Measurements from ENCODE around the gene HSD17B7. TPM values are rescaled to one million over a fixed set of nuclear protein-coding genes. Genes with fewer than 3 reads are reported as not detected.

The HSD17B7 gene
- total RNA-seq, 2 donors from 2014 or later: 22.0 to 26.4 TPM

DNA sequence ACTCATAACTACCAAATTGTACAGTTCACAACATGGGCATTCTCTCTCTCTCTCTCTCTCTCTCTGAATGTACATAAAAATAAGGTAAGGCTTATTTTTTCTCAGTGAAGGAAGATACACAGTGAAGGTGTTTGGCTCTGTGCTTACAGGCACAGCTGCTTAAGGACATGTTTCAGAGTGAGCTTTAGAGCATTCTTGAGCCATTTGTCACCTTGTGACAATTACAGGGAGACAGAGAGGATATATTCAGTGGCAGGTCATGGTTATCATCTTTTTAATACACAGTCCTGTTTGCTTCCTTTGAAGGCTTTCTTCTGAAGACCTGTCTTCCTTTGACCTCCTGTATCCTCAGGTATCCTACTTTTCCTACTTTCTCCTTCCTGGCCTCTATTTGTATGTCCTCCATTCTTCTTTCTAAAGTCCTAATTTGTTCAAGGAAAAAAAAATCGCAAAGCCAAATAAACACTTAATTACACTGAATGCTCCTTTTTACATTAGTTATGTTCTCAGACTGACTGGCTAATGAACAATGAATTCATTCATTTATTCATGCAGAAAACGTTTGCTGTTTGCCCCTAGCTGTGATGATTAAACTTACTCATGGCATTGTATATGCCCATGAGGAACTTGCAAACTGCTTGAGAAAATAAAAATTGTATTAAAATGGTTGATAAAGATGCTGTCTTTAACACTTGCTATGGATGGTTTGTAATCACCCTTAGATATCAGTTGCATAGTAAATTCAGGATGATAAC is 33.4 kb downstream of the HSD17B7 start:
- peaks cover 20% of the 10 kb centered on the region for H3K4me1 Mint-ChIP-seq (ENCODE audit: low read depth)
- H3K36me3 Mint-ChIP-seq (ENCODE audit: insufficient read depth in 2 of 2): no peaks in the 10 kb centered on the region
- H3K27me3 Mint-ChIP-seq (ENCODE audit: low read depth): peaks cover 62% of the 10 kb centered on the region
- no peak for ATAC-seq (replicated peaks in 1 of 2)
- H3K27ac Mint-ChIP-seq: peak overlapping the region; percentile 10
- no peak for DNase-seq
- no peak overlapping the region for H3K4me3 Mint-ChIP-seq
- no peaks in the 10 kb centered on the region for H3K9me3 Mint-ChIP-seq

DNA sequence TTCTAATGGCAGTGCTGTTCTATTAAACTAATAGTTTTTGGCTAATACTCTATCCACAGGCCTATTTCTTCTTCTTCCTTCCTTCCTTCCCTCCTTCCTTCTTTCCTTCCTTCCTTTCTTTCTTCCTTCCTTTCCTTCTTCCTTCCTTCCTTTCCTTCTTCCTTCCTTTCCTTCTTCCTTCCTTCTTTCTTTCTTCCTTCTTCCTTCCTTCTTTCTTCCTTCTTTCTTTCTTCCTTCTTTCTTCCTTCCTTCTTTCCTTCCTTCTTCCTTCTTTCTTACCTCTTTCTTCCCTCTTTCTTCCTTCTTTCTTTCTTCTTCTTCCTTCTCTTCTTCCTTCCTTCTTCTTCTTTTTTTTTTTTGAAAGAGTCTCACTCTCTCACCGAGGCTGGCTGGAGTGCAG is 38.8 kb downstream of the HSD17B7 start:
- DNase-seq (no peak), ATAC-seq (replicated peaks in 1 of 2) (no peak)
- Mint-ChIP-seq H3K4me1 (ENCODE audit: low read depth) (peaks cover 13% of the 10 kb centered on the region), H3K27ac (no peak overlapping the region), H3K27me3 (ENCODE audit: low read depth) (peaks cover 75% of the 10 kb centered on the region), H3K9me3 (no peaks in the 10 kb centered on the region), H3K36me3 (ENCODE audit: insufficient read depth in 2 of 2) (no peaks in the 10 kb centered on the region), H3K4me3 (no peak overlapping the region)

DNA sequence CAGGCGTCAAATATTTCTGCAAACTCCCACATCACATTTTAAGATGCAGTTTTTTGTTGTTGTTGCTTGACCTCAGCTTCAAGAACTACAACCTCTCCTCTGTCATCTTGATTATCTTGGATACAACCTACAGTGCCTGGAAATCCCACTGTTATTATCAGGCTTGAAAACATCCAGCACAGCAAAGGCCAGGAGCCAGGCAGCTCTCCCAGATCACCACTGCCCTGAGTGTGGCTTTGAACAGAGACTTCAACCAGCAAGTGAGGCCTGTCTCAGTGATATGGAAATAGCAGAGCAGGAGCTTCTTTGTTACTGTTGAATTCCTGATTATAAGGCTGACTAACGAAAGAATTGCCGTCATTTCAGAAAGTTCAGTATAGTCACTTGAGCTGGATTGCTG is 42.0 kb downstream of the HSD17B7 start:
- Mint-ChIP-seq H3K9me3 (peaks cover 0 to 2% of the 10 kb centered on the region in 2 donors), H3K27ac (no peak overlapping the region), H3K36me3 (ENCODE audit: insufficient read depth in 2 of 2) (peaks cover 2% of the 10 kb centered on the region in 2 donors), H3K27me3 (ENCODE audit: low read depth) (peaks cover 56% of the 10 kb centered on the region), H3K4me1 (ENCODE audit: low read depth) (peaks cover 30% of the 10 kb centered on the region), H3K4me3 (no peak overlapping the region)
- ATAC-seq (replicated peaks in 1 of 2): no peak
- DNase-seq: no peak

DNA sequence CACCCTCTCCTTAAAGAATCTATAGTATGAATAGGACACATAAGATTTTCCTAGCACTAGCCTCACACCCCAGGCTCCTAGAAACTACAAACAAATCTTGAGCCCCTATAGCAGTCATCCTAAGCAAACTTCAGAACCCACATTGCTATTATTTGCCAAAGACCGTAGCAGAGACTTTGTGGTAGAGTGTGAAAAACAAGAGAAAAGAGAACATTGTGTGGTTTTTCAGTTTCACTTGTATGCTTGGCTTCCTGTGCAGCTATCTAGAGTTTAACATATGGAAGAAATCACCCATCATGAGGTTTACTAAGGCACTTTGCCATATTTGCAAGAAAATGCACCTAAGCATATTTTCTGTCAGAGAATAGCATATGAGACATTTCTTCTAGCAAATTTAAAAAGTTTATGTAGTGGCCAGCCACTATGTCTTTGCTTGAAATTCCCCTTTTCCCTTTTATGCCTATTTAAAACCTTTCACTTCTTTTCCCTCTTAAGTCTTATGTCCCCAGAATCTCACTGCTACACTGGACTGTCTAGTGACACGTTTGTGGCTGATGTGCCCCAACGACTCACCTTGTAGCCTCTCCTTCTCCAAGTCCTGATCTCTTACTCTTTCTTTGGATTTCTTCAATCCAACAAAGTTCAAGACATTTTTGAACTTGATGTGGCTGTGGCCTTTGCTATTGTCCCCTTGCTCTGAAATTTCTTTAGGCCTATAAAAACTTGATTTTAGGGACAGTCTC is 44.8 kb downstream of the HSD17B7 start:
- H3K27ac Mint-ChIP-seq: no peak overlapping the region
- peak; percentile 93 to 95 for ATAC-seq (replicated peaks in 1 of 2)
- peaks cover 5 to 8% of the 10 kb centered on the region in 2 donors for H3K9me3 Mint-ChIP-seq
- peak; percentile 7 to 12 for DNase-seq
- H3K4me3 Mint-ChIP-seq: peak overlapping the region; percentile 3 to 56
- H3K27me3 Mint-ChIP-seq (ENCODE audit: low read depth): peaks cover 56% of the 10 kb centered on the region
- H3K4me1 Mint-ChIP-seq (ENCODE audit: low read depth): peaks cover 30% of the 10 kb centered on the region
- H3K36me3 Mint-ChIP-seq (ENCODE audit: insufficient read depth in 2 of 2): peaks cover 10 to 13% of the 10 kb centered on the region in 2 donors

DNA sequence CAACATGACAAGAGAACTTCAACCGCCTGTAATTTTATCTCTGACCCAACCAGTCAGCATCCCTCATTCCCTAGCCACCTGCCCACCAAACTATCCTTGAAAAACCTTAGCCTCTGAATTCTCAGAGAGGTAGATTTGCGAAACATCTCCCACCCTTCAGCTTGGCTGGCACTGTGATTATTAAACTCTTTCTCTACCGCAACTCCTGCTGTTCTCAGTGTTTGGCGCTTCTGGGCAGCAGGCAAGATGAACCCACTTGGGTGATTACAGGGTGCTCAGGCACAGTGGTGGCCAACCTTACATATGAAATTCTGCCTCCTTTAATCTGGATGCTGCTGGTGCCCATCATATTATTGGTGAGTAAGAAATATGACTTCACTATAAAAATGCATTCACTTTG is 48.4 kb downstream of the HSD17B7 start:
- no peak overlapping the region for H3K27ac Mint-ChIP-seq
- ATAC-seq (replicated peaks in 1 of 2) (no peak), DNase-seq (no peak)
- no peak overlapping the region for H3K4me3 Mint-ChIP-seq
- peaks cover 38% of the 10 kb centered on the region for H3K27me3 Mint-ChIP-seq (ENCODE audit: low read depth)
- peaks cover 5 to 10% of the 10 kb centered on the region in 2 donors for H3K9me3 Mint-ChIP-seq
- peaks cover 10 to 13% of the 10 kb centered on the region in 2 donors for H3K36me3 Mint-ChIP-seq (ENCODE audit: insufficient read depth in 2 of 2)
- peaks cover 22% of the 10 kb centered on the region for H3K4me1 Mint-ChIP-seq (ENCODE audit: low read depth)

DNA sequence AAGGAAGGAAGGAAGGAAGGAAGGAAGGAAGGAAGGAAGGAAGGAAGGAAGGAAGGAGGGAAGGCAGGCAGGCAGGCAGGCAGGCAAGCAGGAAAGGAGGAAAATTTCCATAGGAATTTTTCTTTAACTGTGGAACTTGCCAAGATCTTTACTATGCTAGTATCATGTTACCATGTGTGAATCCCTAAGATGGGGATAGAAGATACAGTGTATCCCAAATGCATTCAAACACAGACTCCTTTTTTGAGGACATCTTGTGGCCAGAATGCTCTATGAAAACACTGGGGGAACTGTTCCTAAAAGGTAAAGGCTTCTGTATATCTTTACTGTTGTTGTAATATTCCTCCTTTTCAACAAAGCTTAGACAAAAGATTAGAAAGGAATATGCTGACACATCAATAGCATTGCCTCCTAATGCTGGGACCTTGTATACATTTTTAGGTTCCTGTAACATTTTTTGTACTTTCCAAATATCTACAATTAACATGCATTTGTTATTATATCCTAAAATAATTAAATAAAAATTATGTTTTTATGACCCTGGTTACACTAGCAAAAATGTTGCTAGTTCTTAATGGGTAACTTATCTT is 49.8 kb downstream of the HSD17B7 start:
- Mint-ChIP-seq H3K4me1 (ENCODE audit: low read depth) (peaks cover 7% of the 10 kb centered on the region), H3K27ac (no peak overlapping the region), H3K36me3 (ENCODE audit: insufficient read depth in 2 of 2) (peaks cover 10 to 11% of the 10 kb centered on the region in 2 donors), H3K27me3 (ENCODE audit: low read depth) (peaks cover 32% of the 10 kb centered on the region), H3K9me3 (peaks cover 5 to 10% of the 10 kb centered on the region in 2 donors), H3K4me3 (no peak overlapping the region)
- DNase-seq: no peak
- no peak for ATAC-seq (replicated peaks in 1 of 2)

DNA sequence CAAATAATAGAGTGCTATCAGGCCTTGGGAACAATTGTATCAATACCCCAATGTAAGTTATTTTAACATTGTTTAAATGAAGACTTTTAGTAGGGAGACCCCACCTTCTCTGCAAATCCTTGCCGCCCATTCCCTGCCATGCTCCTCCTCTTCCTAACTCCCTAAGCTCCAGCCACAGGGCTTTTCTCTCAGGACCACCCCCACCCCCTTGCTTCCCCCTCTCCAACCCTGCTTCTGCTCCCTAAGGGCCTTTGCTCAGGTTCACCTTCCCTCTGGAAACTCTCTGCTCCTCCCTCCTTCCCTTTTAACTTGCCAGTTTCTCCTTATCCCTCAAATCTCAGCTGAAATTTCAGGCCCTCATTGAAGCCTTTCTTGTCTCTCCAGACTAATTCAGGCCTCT is 53.7 kb downstream of the HSD17B7 start:
- H3K4me1 Mint-ChIP-seq (ENCODE audit: low read depth): no peaks in the 10 kb centered on the region
- peaks cover 4% of the 10 kb centered on the region in 2 donors for H3K36me3 Mint-ChIP-seq (ENCODE audit: insufficient read depth in 2 of 2)
- DNase-seq (no peak), ATAC-seq (replicated peaks in 1 of 2) (no peak)
- no peak overlapping the region for H3K4me3 Mint-ChIP-seq
- H3K27ac Mint-ChIP-seq: no peak overlapping the region
- peaks cover 20% of the 10 kb centered on the region for H3K27me3 Mint-ChIP-seq (ENCODE audit: low read depth)
- peaks cover 0 to 6% of the 10 kb centered on the region in 2 donors for H3K9me3 Mint-ChIP-seq

DNA sequence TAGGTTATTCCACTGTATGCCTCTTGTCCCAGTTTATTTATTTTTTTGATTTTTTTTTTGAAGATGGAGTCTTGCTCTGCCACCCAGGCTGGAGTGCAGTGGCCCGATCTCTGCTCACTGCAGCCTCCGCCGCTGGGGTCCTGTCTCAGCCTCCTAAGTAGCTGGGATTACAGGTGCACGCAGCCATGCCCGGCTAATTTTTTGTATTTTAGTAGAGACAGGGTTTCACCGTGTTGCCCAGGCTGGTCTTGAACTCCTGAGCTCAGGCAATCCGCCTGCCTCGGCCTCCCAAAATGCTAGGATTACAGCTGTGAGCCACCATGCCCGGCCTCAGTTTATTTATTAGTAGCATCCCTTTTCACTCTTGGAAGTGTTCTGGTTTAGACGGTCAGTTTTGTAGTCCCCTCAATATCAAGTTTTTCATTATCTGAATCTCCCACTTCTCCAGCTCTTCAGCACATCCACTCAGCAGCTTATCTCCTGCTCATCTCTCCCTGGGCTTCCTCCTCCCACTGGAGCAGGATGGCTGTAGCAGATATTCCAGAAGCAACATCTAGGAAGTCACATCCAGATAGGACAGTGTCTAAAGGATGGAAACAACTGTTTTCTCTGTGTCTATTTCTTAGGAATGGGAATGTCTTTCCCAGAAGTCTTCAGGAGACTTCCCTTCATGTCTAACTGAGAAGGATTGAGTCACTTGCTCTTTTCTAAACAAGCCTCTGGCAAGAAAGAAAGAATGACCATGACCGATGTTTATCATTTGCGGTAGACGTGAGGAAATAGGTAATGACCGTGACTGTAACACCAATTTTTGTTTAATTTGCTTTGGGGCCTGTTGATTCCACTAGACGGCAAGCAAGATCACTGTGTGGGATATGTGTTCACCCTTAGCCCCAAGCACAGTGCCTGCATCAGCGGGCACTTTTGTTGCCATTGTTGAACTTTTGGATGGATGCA is 56.0 kb downstream of the HSD17B7 start:
- Mint-ChIP-seq H3K36me3 (ENCODE audit: insufficient read depth in 2 of 2) (no peaks in the 10 kb centered on the region), H3K27ac (no peak overlapping the region), H3K9me3 (peaks cover 0 to 2% of the 10 kb centered on the region in 2 donors), H3K27me3 (ENCODE audit: low read depth) (peaks cover 17% of the 10 kb centered on the region), H3K4me1 (ENCODE audit: low read depth) (no peaks in the 10 kb centered on the region), H3K4me3 (no peak overlapping the region)
- DNase-seq (no peak), ATAC-seq (replicated peaks in 1 of 2) (no peak)

DNA sequence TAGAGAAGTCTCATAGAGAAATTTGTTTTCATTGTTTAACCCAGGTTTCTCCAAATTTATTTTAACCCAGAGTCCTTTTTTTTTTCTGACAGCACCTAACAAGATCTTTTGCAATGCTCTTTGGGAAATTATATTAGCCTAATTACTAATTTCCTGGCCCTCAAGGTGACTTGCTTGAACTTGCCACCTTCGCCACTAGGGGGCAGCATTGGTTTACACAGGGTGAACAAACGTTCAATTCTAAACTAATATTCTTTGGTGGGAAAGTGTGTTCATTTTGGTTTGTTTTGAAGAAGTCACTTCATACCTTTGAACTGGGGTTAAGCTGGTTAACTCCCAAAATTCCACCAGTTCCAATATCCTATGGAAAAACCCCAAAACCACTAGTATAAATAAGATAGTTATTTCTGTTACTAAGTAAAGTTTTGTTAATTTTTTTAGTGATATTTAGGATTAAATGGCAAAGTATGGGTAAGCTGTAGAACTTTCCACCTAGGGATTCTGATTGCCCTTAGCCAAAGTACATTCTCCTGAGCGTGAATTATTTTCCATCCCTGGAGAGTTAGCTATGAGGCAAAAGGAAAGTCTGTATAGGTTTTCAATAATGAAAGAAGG is 57.4 kb downstream of the HSD17B7 start:
- H3K9me3 Mint-ChIP-seq: no peaks in the 10 kb centered on the region
- H3K27ac Mint-ChIP-seq: no peak overlapping the region
- DNase-seq (peak; percentile 74 to 79), ATAC-seq (replicated peaks in 1 of 2) (no peak)
- H3K4me3 Mint-ChIP-seq: no peak overlapping the region
- H3K36me3 Mint-ChIP-seq (ENCODE audit: insufficient read depth in 2 of 2): no peaks in the 10 kb centered on the region
- no peaks in the 10 kb centered on the region for H3K4me1 Mint-ChIP-seq (ENCODE audit: low read depth)
- peaks cover 11% of the 10 kb centered on the region for H3K27me3 Mint-ChIP-seq (ENCODE audit: low read depth)

DNA sequence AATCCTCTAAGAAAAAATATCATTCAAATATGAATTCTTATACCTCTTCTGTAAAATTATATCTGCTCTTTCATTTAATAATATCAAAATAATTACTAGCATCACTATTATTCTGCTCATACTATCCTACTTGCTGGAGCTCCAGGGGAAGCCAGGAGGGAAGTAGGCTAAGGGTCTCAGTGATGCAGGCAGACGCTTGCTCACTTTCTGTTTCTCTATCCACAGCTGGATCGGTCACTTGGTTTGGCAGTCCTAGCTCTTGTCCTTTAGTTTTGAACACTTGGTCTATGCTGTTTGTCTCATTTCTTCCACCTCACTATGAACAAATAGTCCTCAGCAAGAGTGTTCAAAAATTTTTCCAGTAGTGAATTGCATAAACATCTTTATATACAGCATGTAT is 59.2 kb downstream of the HSD17B7 start:
- no peak for ATAC-seq (replicated peaks in 1 of 2)
- no peaks in the 10 kb centered on the region for H3K4me1 Mint-ChIP-seq (ENCODE audit: low read depth)
- no peak for DNase-seq
- no peak overlapping the region for H3K4me3 Mint-ChIP-seq
- H3K27ac Mint-ChIP-seq: no peak overlapping the region
- peaks cover 11% of the 10 kb centered on the region for H3K27me3 Mint-ChIP-seq (ENCODE audit: low read depth)
- no peaks in the 10 kb centered on the region for H3K36me3 Mint-ChIP-seq (ENCODE audit: insufficient read depth in 2 of 2)
- no peaks in the 10 kb centered on the region for H3K9me3 Mint-ChIP-seq

DNA sequence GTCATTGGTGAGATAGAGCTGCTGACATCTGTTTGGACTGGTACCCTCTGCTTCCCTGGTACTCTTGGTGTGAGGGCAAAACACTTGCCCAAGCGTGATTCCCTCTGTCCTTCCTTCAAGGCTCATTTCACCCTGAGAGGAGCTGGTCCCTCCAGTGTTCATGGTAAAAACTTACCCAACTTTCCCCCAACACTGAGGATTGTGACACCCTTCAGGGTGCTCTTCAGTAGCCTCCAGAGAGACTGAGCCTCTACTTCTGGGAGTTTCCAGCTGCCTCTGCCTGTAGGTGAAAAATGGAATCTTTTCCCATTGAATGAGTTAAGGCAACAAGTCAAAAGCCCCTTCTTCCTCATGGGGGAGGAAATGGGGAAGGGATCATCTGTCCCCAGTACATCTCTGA is 60.8 kb downstream of the HSD17B7 start:
- no peaks in the 10 kb centered on the region for H3K9me3 Mint-ChIP-seq
- no peaks in the 10 kb centered on the region for H3K4me1 Mint-ChIP-seq (ENCODE audit: low read depth)
- no peaks in the 10 kb centered on the region for H3K36me3 Mint-ChIP-seq (ENCODE audit: insufficient read depth in 2 of 2)
- no peak overlapping the region for H3K27ac Mint-ChIP-seq
- H3K27me3 Mint-ChIP-seq (ENCODE audit: low read depth): peaks cover 11% of the 10 kb centered on the region
- no peak overlapping the region for H3K4me3 Mint-ChIP-seq
- DNase-seq (no peak), ATAC-seq (replicated peaks in 1 of 2) (no peak)

DNA sequence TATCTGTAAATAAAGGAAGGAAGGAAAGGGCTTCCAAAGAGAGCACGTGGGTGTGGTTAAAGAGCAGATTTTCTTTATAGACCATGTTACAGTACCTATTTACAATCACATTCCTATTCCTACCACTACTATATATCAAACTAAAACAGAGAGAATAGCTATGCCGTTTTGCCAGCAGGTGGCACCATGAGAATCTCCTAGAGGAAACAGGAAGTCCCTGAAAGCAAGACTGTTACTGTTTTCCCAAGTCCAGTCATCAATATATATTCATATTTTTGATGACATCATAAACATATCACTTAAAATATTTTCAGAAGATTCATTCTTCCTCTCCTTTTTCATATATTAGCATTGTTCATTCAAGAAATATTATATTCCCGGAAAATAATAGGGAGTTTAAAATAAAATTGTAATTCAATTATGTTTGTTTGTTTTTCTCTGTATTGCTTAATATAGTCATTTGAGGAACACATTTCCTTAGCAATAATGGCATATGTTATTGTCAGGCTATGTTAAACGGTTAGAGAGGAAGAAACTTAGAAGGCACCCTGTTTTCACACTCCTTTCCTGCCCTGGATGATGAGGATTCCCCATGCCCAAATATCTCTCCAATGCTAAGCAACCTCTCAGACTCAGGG is 63.9 kb downstream of the HSD17B7 start:
- Mint-ChIP-seq H3K4me3 (no peak overlapping the region), H3K27me3 (ENCODE audit: low read depth) (peaks cover 11% of the 10 kb centered on the region), H3K9me3 (no peaks in the 10 kb centered on the region), H3K4me1 (ENCODE audit: low read depth) (no peaks in the 10 kb centered on the region), H3K36me3 (ENCODE audit: insufficient read depth in 2 of 2) (no peaks in the 10 kb centered on the region), H3K27ac (no peak overlapping the region)
- DNase-seq (peak; percentile 46 to 50), ATAC-seq (replicated peaks in 1 of 2) (peak; percentile 49 to 58)

All from activated T-cell treated with anti-CD3 and anti-CD28 coated beads, Interleukin-2, amount 50 U/mL, for 72 hours (primary cell).